HG03571 (cell line): ENCODE results near the gene PRF1.
"Not testable (repeated sequence)": the region's sequence is repeated elsewhere in the genome, so short reads cannot be mapped to it uniquely, and the experiment has no call there.

Experiments
- ATAC-seq: cut with Tn5 transposase; IDR thresholded peaks from one replicate; pipeline ENCODE4 v1.9.1; 2021; ENCODE audit not compliant: unreplicated experiment

PRF1 gene

GRCh38 chr10:70617798-70618568 is 15.4 kb upstream of the PRF1 start:
- ATAC-seq: no peak

- no peak for ATAC-seq
These were observed 14.2 kb upstream of the PRF1 start for GRCh38 chr10:70616761-70617160.

- ATAC-seq: no peak
These were observed 13.4 kb upstream of the PRF1 start for GRCh38 chr10:70615784-70616522.

GRCh38 chr10:70615211-70615610 is 12.7 kb upstream of the PRF1 start:
- ATAC-seq: no peak

GRCh38 chr10:70614364-70614763 is 11.8 kb upstream of the PRF1 start:
- not testable (repeated sequence) for ATAC-seq

GRCh38 chr10:70613941-70614340 is 11.4 kb upstream of the PRF1 start:
- ATAC-seq: no peak

GRCh38 chr10:70607936-70608335 is 5.4 kb upstream of the PRF1 start:
- ATAC-seq: no peak

GRCh38 chr10:70605161-70605560 is 2.6 kb upstream of the PRF1 start:
- no peak for ATAC-seq

GRCh38 chr10:70604106-70604505 is 1.6 kb upstream of the PRF1 start:
- ATAC-seq: no peak

GRCh38 chr10:70603449-70603801 is 884 bp upstream of the PRF1 start:
- ATAC-seq: no peak

GRCh38 chr10:70601746-70602145 is 795 bp downstream of the PRF1 start:
- ATAC-seq: no peak

GRCh38 chr10:70600512-70601395 is 1.8 kb downstream of the PRF1 start:
- no peak for ATAC-seq

- no peak for ATAC-seq
These were observed 2.8 kb downstream of the PRF1 start for GRCh38 chr10:70599791-70600190.

GRCh38 chr10:70599319-70599718 is 3.2 kb downstream of the PRF1 start:
- ATAC-seq: no peak

- ATAC-seq: no peak
These were observed 3.7 kb downstream of the PRF1 start for GRCh38 chr10:70598857-70599295.

- no peak for ATAC-seq
These were observed 4.4 kb downstream of the PRF1 start for GRCh38 chr10:70597856-70598815.

- ATAC-seq: no peak
These were observed 5.4 kb downstream of the PRF1 start for GRCh38 chr10:70596860-70597809.

GRCh38 chr10:70596110-70596798 is 6.3 kb downstream of the PRF1 start:
- no peak for ATAC-seq

- ATAC-seq: no peak
These were observed 7.0 kb downstream of the PRF1 start for GRCh38 chr10:70595566-70596016.
